PC-9 (cell line): ENCODE measurements around the gene TRIB2. TPM values are rescaled to one million over a fixed set of nuclear protein-coding genes. Genes with fewer than 3 reads are reported as not detected.

ENCODE experiments used
- BruUV-seq: library from RNA; stranded (reverse); fragments of 400-500 nt; replicated peaks from 2 replicates; lab custom pipeline; 2021; lab: Mats Ljungman, UMichigan
- CTCF ChIA-PET: fragments of 300-600 bp; sonication (Branson Sonifier 250); formaldehyde crosslinking; loops from one replicate; lab custom pipeline; 2022; ENCODE audit warnings: antibody characterized with exemption; lab: Charles Lee
- POLR2A ChIA-PET: fragments of 300-600 bp; sonication (Branson Sonifier 250); formaldehyde crosslinking; loops from one replicate; lab custom pipeline; 2022; ENCODE audit warnings: antibody characterized with exemption; ENCODE audit not compliant: unreplicated experiment; lab: Charles Lee
- DNase-seq, 2 experiments: peaks; one replicate each; pipeline versions ENCODE4 v3.0.0 to v3.0.0-alpha.2; 2015 to 2022; ENCODE audit warnings: mixed read lengths in 1 of 2
- H2AFZ ChIP-seq: fragments of 200-600 bp; sonication (generic); 2 replicates; pipeline ENCODE4 v1.8.1; 2017; ENCODE audit warnings: antibody characterized with exemption
- H3F3A ChIP-seq: fragments of 200-600 bp; sonication (generic); 2 replicates; pipeline ENCODE4 v1.8.1; 2017; ENCODE audit warnings: antibody characterized with exemption, mild to moderate bottlenecking, low read depth; ENCODE audit not compliant: insufficient read depth
- H3K27ac ChIP-seq: fragments of 200-600 bp; sonication (generic); 2 replicates; pipeline ENCODE4 v1.6.1; 2016; ENCODE audit warnings: mixed run types
- H3K27me3 ChIP-seq: fragments of 200-600 bp; sonication (generic); 2 replicates; pipeline ENCODE4 v1.6.1; 2016; ENCODE audit warnings: low read depth, mixed run types; ENCODE audit not compliant: insufficient read depth
- H3K36me3 ChIP-seq: fragments of 200-600 bp; sonication (generic); 2 replicates; pipeline ENCODE4 v1.6.1; 2016; ENCODE audit warnings: low read depth, mixed run types
- H3K4me1 ChIP-seq: fragments of 200-600 bp; sonication (generic); replicated peaks from 2 replicates; pipeline ENCODE4 v1.6.1; 2016; ENCODE audit warnings: mixed run types; ENCODE audit not compliant: insufficient read depth
- H3K4me2 ChIP-seq: fragments of 200-600 bp; sonication (generic); 2 replicates; pipeline ENCODE4 v1.6.1; 2017; ENCODE audit warnings: mixed run types
- H3K4me3 ChIP-seq: fragments of 200-600 bp; sonication (generic); 2 replicates; pipeline ENCODE4 v1.6.1; 2016; ENCODE audit warnings: mixed run types
- H3K79me2 ChIP-seq: fragments of 200-600 bp; sonication (generic); 2 replicates; pipeline ENCODE4 v1.6.1; 2017; ENCODE audit warnings: low read depth, mixed run types
- H3K9me2 ChIP-seq: fragments of 200-600 bp; sonication (generic); 2 replicates; pipeline ENCODE4 v1.8.1; 2017; ENCODE audit warnings: mild to moderate bottlenecking; ENCODE audit not compliant: insufficient read depth
- H3K9me3 ChIP-seq: fragments of 200-600 bp; sonication (generic); 2 replicates; pipeline ENCODE4 v1.8.1; 2016; ENCODE audit warnings: low read depth; ENCODE audit not compliant: insufficient read depth
- H4K20me1 ChIP-seq: fragments of 200-600 bp; sonication (generic); 2 replicates; pipeline ENCODE4 v1.8.1; 2017; ENCODE audit not compliant: insufficient read depth
- CTCF ChIP-seq: fragments of 200-600 bp; sonication (generic); conservative IDR thresholded peaks from 2 replicates; pipeline ENCODE4 v1.6.1; 2017; ENCODE audit warnings: mixed run types, antibody characterized with exemption, mild to moderate bottlenecking, moderate library complexity
- EZH2 ChIP-seq: fragments of 200-600 bp; sonication (generic); IDR thresholded peaks from 2 replicates; pipeline ENCODE4 v1.8.0; 2017; ENCODE audit warnings: antibody characterized with exemption, low read depth
- intact Hi-C: fragments of 100-400 bp; cut with micrococcal nuclease; formaldehyde crosslinking; loops from one replicate; pipeline ENCODE4 v1.10.0; 2022; ENCODE audit not compliant: unreplicated experiment
- total RNA-seq: library from RNA; stranded (reverse); gene quantifications from 2 replicates; pipeline ENCODE4 v1.2.3, GENCODE V29; 2021

The TRIB2 gene
- total RNA-seq, 1 experiment from 2014 or later: 18.9 TPM

- CTCF ChIA-PET: interaction anchor here (0.7 to 3.5 kb wide), 5 partner anchors 398 to 938 kb away, joined by 3 to 19 read pairs (median 6); no protein-coding TSS in a partner anchor
- BruUV-seq: TSS peak; percentile 33
- Histone ChIP-seq H3K9me2 (no peaks in the 10 kb centered on the region), H3K27me3 (no peaks in the 10 kb centered on the region), H3K36me3 (peaks cover 20% of the 10 kb centered on the region), H3K27ac (peak overlapping the region; percentile 94), H2AFZ (peak overlapping the region; percentile 79), H3K79me2 (peaks cover 65% of the 10 kb centered on the region), H3K4me1 (peaks cover 43% of the 10 kb centered on the region), H3K4me2 (peak overlapping the region; percentile 93), H4K20me1 (peaks cover 24% of the 10 kb centered on the region), H3K4me3 (peak overlapping the region; percentile 96), H3F3A (peaks cover 46% of the 10 kb centered on the region), H3K9me3 (no peaks in the 10 kb centered on the region)
- peak; percentile 46 to 82 for DNase-seq
- POLR2A ChIA-PET: interaction anchor here (0.6 to 0.7 kb wide), 3 partner anchors 290 to 539 kb away, joined by 4 to 6 read pairs (median 4); no protein-coding TSS in a partner anchor
- TF ChIP-seq EZH2 (no peak), CTCF (peak; percentile 72)
- intact Hi-C loops: loop anchor here (1.0 to 10.0 kb wide), 8 partner anchors 167 to 1023 kb away; no protein-coding TSS in a partner anchor
Observed at GRCh38 chr2:12717191-12718014, 667 bp downstream of the TRIB2 start.

- Histone ChIP-seq H3K79me2 (peaks cover 72% of the 10 kb centered on the region), H4K20me1 (peaks cover 32% of the 10 kb centered on the region), H3K9me3 (no peaks in the 10 kb centered on the region), H3K27me3 (no peaks in the 10 kb centered on the region), H3K9me2 (no peaks in the 10 kb centered on the region), H3K4me2 (peak overlapping the region; percentile 93), H2AFZ (peak overlapping the region; percentile 79), H3K4me3 (peak overlapping the region; percentile 96), H3K36me3 (peaks cover 27% of the 10 kb centered on the region), H3K27ac (peak overlapping the region; percentile 94), H3K4me1 (peaks cover 50% of the 10 kb centered on the region), H3F3A (peaks cover 46% of the 10 kb centered on the region)
- ChIA-PET POLR2A (interaction anchor here (0.5 kb wide), 1 partner anchor 213 kb away, joined by 3 read pairs; no protein-coding TSS in a partner anchor), CTCF (interaction anchor here (0.6 to 3.5 kb wide), 5 partner anchors 11 to 938 kb away, joined by 3 to 19 read pairs (median 6); no protein-coding TSS in a partner anchor)
- TF ChIP-seq CTCF: no peak
- no peak for TF ChIP-seq EZH2
- no TSS peak for BruUV-seq
- DNase-seq: peak; percentile 30 to 32
- intact Hi-C loops: loop anchor here (5.0 to 10.0 kb wide), 4 partner anchors 211 to 1023 kb away; no protein-coding TSS in a partner anchor
Observed at GRCh38 chr2:12718015-12718671, 1.4 kb downstream of the TRIB2 start.
